K562 (cell line): Measurements from ENCODE around the gene PLA1A. TPM values are rescaled to one million over a fixed set of nuclear protein-coding genes. Genes with fewer than 3 reads are reported as not detected.

Experiments used
- ATAC-seq: fragments of 200-7000 bp; cut with Tn5 transposase; 3 replicates; pipeline ENCODE4 v1.9.1; 2020; ENCODE audit warnings: moderate library complexity
- BruUV-seq: library from RNA; stranded (reverse); fragments of 400-500 nt; replicated peaks from 2 replicates; lab custom pipeline; 2021; lab: Mats Ljungman, UMichigan
- CTCF ChIA-PET: fragments of 300-600 bp; formaldehyde crosslinking; extraction: SDS; loops from one replicate; lab custom pipeline; 2021; ENCODE audit warnings: low intra/inter-chr PET ratio; lab: Yijun Ruan, JAX
- POLR2A ChIA-PET: fragments of 300-600, 350-650 bp; sonication (Branson Sonifier 250); formaldehyde crosslinking; extraction: SDS; loops from one replicate; lab custom pipeline; 2021; ENCODE audit warnings: antibody characterized with exemption, inconsistent platforms; lab: Yijun Ruan, JAX
- DNase-seq, 4 experiments: peaks; one replicate each; pipeline versions ENCODE4 v3.0.0 to v3.0.0-alpha.2; 2011 to 2018; ENCODE audit warnings: low spot score in 3 of 4, mixed read lengths in 3 of 4; ENCODE audit errors: extremely low read depth in 1 of 4
- FAIRE-seq: peaks from 2 replicates; lab custom pipeline; 2011; peaks lifted over from hg19 to GRCh38; lab: Jason Lieb, UNC
- H2AFZ ChIP-seq: 2 replicates; pipeline ENCODE4 v1.6.0; 2011; ENCODE audit warnings: low read depth, low read length, control low read depth, inconsistent platforms
- H3K27ac ChIP-seq: fragments of 200-600 bp; 3 replicates; pipeline ENCODE4 v1.8.0; 2011; ENCODE audit warnings: low read depth, mild to moderate bottlenecking, control low read depth, inconsistent platforms, low read length, moderate library complexity, mixed read lengths; ENCODE audit errors: extremely low read depth
- H3K27me3 ChIP-seq, 2 experiments: fragments of 300-600 bp in 1 of 2; 2 replicates in 1 of 2; 3 replicates in 1 of 2; pipeline versions ENCODE4 v1.6.0 to v1.8.0; 2011; ENCODE audit warnings: inconsistent platforms in 2 of 2, low read length in 2 of 2, mild to moderate bottlenecking in 1 of 2, mixed read lengths in 1 of 2, moderate library complexity in 1 of 2; ENCODE audit not compliant: control insufficient read depth in 2 of 2, insufficient read depth in 2 of 2
- H3K36me3 ChIP-seq: fragments of 300-600 bp; 3 replicates; pipeline ENCODE4 v1.8.0; 2011; ENCODE audit warnings: mild to moderate bottlenecking, low read length, inconsistent platforms; ENCODE audit not compliant: control insufficient read depth, insufficient read depth
- H3K4me1 ChIP-seq, 2 experiments: fragments of 200-600 bp in 1 of 2; replicated peaks in 1 of 2; 2 replicates in 1 of 2; 3 replicates in 1 of 2; pipeline versions ENCODE4 v1.5.1 to v1.8.0; 2011; ENCODE audit warnings: inconsistent platforms in 2 of 2, low read length in 2 of 2, mild to moderate bottlenecking in 1 of 2, mixed read lengths in 1 of 2, moderate library complexity in 1 of 2; ENCODE audit not compliant: control insufficient read depth in 2 of 2, insufficient read depth in 2 of 2
- H3K4me2 ChIP-seq: 2 replicates; pipeline ENCODE4 v1.6.1; 2011; ENCODE audit warnings: low read length, control low read depth, inconsistent platforms, mixed read lengths; ENCODE audit not compliant: insufficient read depth
- H3K4me3 ChIP-seq: fragments of 200-600 bp; sonication (generic), shearing (Covaris generic); 2 replicates; pipeline ENCODE4 v1.5.1; 2016; ENCODE audit warnings: control low read depth, inconsistent platforms
- H3K79me2 ChIP-seq: fragments of 200-600 bp; 3 replicates; pipeline ENCODE4 v1.8.0; 2011; ENCODE audit warnings: low read length, inconsistent platforms; ENCODE audit not compliant: control insufficient read depth, insufficient read depth
- H3K9ac ChIP-seq, 2 experiments: 2 replicates each; pipeline versions ENCODE4 v1.6.0 to v1.6.1; 2011; ENCODE audit warnings: low read depth in 2 of 2, low read length in 2 of 2, control low read depth in 1 of 2, inconsistent platforms in 1 of 2, mild to moderate bottlenecking in 1 of 2, mixed read lengths in 1 of 2; ENCODE audit not compliant: insufficient read depth in 1 of 2
- H3K9me1 ChIP-seq: one replicate; pipeline ENCODE4 v1.6.0; 2011; ENCODE audit warnings: inconsistent platforms, mild to moderate bottlenecking, low read length, moderate library complexity; ENCODE audit not compliant: control insufficient read depth, insufficient read depth
- H3K9me3 ChIP-seq: replicated peaks from 2 replicates; pipeline ENCODE4 v1.5.1; 2011; ENCODE audit warnings: low read depth, low read length, inconsistent platforms; ENCODE audit not compliant: control insufficient read depth, insufficient read depth
- H4K20me1 ChIP-seq: replicated peaks from 2 replicates; pipeline ENCODE4 v1.6.1; 2011; ENCODE audit warnings: low read length, inconsistent platforms, mixed read lengths; ENCODE audit not compliant: control insufficient read depth, insufficient read depth
- ETV5 ChIP-seq: sonication (generic); formaldehyde crosslinking; IDR thresholded peaks from 2 replicates; pipeline ENCODE4 v1.4.0; 2020; ENCODE audit warnings: low read depth, mild to moderate bottlenecking, missing genetic modification reagents
- KAT2B ChIP-seq: IDR thresholded peaks from one replicate; pipeline ENCODE4 v1.6.1; 2012; ENCODE audit warnings: low read depth, mild to moderate bottlenecking, control low read depth, inconsistent platforms, low read length, moderate library complexity
- KHSRP ChIP-seq: fragments of 450-650 bp; IDR thresholded peaks from 2 replicates; pipeline ENCODE4 v1.6.1; 2017
- KLF13 ChIP-seq: fragments of 450-650 bp; IDR thresholded peaks from 2 replicates; pipeline ENCODE4 v1.6.1; 2016; ENCODE audit warnings: missing genetic modification characterization, low read depth, mild to moderate bottlenecking, missing compliant biosample characterization, moderate library complexity, borderline replicate concordance
- NFATC3 ChIP-seq: fragments of 450-650 bp; IDR thresholded peaks from 2 replicates; pipeline ENCODE4 v1.6.1; 2017; ENCODE audit warnings: mild to moderate bottlenecking
- SMAD1 ChIP-seq: fragments of 150-350 bp; IDR thresholded peaks from 2 replicates; pipeline ENCODE4 v1.6.1; 2014; ENCODE audit warnings: low read length, low read depth; ENCODE audit not compliant: partially characterized antibody
- STAT5A ChIP-seq: IDR thresholded peaks from 2 replicates; pipeline ENCODE4 v1.6.1; 2012; ENCODE audit warnings: low read length, inconsistent platforms, borderline replicate concordance
- TCF3 ChIP-seq: sonication (generic); formaldehyde crosslinking; IDR thresholded peaks from 2 replicates; pipeline ENCODE4 v1.4.0; 2020; ENCODE audit warnings: mild to moderate bottlenecking, missing genetic modification reagents
- TCF7L2 ChIP-seq: fragments of 150-350 bp; IDR thresholded peaks from 2 replicates; pipeline ENCODE4 v1.6.1; 2016; ENCODE audit warnings: low read depth, mild to moderate bottlenecking, low read length, moderate library complexity
- ZFPM2 ChIP-seq: fragments of 250-450 bp; sonication (Bioruptor Pico); IDR thresholded peaks from 2 replicates; pipeline ENCODE4 v1.5.1; 2022; ENCODE audit warnings: mild to moderate bottlenecking
- ZNF224 ChIP-seq: sonication (generic); formaldehyde crosslinking; IDR thresholded peaks from 2 replicates; pipeline ENCODE4 v1.8.0; 2022; ENCODE audit warnings: mild to moderate bottlenecking, missing genetic modification reagents
- ZNF282 ChIP-seq: sonication (generic); formaldehyde crosslinking; IDR thresholded peaks from 2 replicates; pipeline ENCODE4 v1.8.1; 2023; ENCODE audit warnings: missing genetic modification reagents
- ZNF57 ChIP-seq: fragments of 450-650 bp; formaldehyde crosslinking; IDR thresholded peaks from 2 replicates; pipeline ENCODE4 v1.4.0; 2020; ENCODE audit warnings: mild to moderate bottlenecking, moderate library complexity
- ZNF830 ChIP-seq: fragments of 250-450 bp; sonication (Bioruptor Pico); IDR thresholded peaks from 2 replicates; pipeline ENCODE4 v1.5.0; 2021; ENCODE audit warnings: mild to moderate bottlenecking
- WGBS: fragments of 100-300 bp; shearing (Covaris generic); methylation state at CpG from one replicate; pipeline ENCODE4 v1.1.6; 2016; ENCODE audit warnings: low coverage, mixed read lengths; ENCODE audit not compliant: insufficient coverage; ENCODE audit errors: missing lambda C conversion rate; 5-methylcytosine and 5-hydroxymethylcytosine counted together
- in situ Hi-C: fragments of 300-500 bp; cut with MboI; formaldehyde crosslinking; loops from 4 replicates; pipeline ENCODE4 v1.15.0; 2018; ENCODE audit warnings: inconsistent platforms, mixed read lengths
- intact Hi-C: fragments of 100-400 bp; cut with micrococcal nuclease; formaldehyde crosslinking; loops from 2 replicates; pipeline ENCODE4 v1.14.2; 2022
- polyA plus RNA-seq, 8 experiments: library from polyadenylated mRNA; depleted of rRNA in 4 of 8; stranded (reverse) in 5 of 8; unstranded in 3 of 8; fragments of >200 nt; fragmentation: Nextera tagmentation in 2 of 8; fragmentation: Illumina TruSeq in 1 of 8; extraction: Ambion mirVana in 2 of 8; extraction: Trizol in 1 of 8; gene quantifications; 2 replicates each; pipeline versions ENCODE4 v1.2.1 to v1.2.3, GENCODE V29; 2011 to 2014; ENCODE audit warnings: inconsistent platforms in 1 of 8, missing spikeins in 1 of 8
- total RNA-seq, 7 experiments: library from RNA; depleted of rRNA in 6 of 7; stranded (reverse); fragments of >200 nt in 6 of 7; fragmentation: Illumina TruSeq in 2 of 7; extraction: Trizol in 2 of 7; gene quantifications; 2 replicates each; pipeline versions ENCODE4 v1.2.1 to v1.2.3, GENCODE V29; 2011 to 2021; ENCODE audit warnings: low replicate concordance in 1 of 7
- TF ChIP-seq, protein P1 (sequence below): conservative IDR thresholded peaks from 2 replicates; pipeline ENCODE4 v1.6.1; 2011; ENCODE audit warnings: low read depth, mild to moderate bottlenecking, low read length; ENCODE audit not compliant: control insufficient read depth
- TF ChIP-seq, protein P2 (sequence below): fragments of 450-650 bp; IDR thresholded peaks from 2 replicates; pipeline ENCODE4 v1.6.1; 2016; ENCODE audit warnings: antibody characterized with exemption

PLA1A gene
- total and polyA plus RNA-seq, 9 of the 15 experiments (the other 6 are each of a cell fraction or from before 2014, with no cell fraction given) = not detected

DNA sequence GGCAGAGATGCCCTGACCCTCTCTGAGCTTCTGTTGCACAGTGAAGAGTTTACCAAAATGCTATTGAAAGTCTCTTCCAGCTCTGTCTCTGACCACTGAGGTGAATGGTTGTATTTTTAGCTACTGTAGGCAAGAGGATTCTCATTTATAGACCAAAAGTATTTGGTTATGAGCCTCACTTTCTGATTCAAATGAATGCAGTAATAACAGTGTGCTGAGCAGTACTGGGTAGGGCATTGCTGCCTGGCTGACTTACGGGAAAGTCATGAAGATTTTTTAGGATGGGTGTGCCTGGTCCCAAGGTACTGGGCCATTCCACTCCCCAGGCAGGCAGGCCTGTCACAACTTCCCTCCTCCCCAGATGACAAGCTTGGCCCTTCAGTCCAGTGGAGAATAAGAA lies 15.5 kb downstream of the PLA1A start (continued):
- TF ChIP-seq SMAD1 = no peak

DNA sequence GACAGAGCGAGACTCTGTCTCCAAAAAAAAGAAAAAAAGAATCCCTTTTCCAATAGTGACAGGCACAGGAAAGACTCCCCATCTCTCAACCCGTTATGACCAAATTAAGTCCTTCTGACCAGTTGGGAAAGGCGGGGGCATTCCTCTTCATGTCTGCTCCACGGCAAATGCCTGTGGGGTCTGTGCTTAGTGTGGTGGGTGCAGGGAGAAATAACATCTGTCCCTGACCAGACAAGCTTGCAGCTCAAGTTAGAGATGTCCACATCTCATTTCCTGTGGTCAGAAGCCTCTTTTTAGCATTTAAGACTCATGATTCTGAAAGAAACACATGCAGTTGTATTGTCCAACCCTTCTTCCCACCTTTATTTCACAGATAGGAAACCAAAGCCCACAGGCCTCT lies 16.2 kb downstream of the PLA1A start:
- H3K79me2 ChIP-seq = no peaks in the 10 kb centered on the region
- intact Hi-C loops = no loop called here
- CTCF ChIA-PET = no interaction called here

DNA sequence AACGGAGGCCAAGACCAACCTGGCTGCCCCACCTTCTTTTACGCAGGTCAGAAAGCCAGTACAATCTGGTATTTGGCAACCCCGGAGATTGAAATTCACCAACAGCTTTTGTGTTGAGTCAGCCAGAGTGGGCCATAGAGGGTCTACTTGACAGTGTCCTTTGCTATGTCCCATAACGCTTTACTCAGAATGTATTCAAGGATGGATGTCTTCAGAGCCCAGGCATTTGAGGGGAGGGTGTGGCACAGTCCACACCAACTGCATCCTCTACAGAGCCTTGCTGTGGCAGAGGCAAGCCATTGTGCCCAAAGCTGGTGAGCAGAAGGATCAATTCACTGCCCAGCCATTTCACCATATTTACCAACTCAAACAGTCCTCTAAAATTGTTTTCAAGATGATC lies 18.4 kb downstream of the PLA1A start:
- Histone ChIP-seq H3K4me3 (no peak overlapping the region), H3K9ac (no peak overlapping the region), H2AFZ (no peak overlapping the region), H3K4me1 (peaks cover 0 to 8% of the 10 kb centered on the region in 2 experiments; a peak in 4 of 5 replicates), H3K4me2 (no peak overlapping the region), H3K9me3 (no peaks in the 10 kb centered on the region; the same call in 1 of the 2 replicates), H3K27me3 (no peaks in the 10 kb centered on the region), H3K79me2 (no peaks in the 10 kb centered on the region), H3K36me3 (no peaks in the 10 kb centered on the region), H3K27ac (no peak overlapping the region), H4K20me1 (no peaks in the 10 kb centered on the region), H3K9me1 (no peaks in the 10 kb centered on the region)
- ChIA-PET POLR2A (interaction anchor here (0.6 kb wide), 1 partner anchor 10 kb away, joined by 3 read pairs; no protein-coding TSS in a partner anchor), CTCF (no interaction called here)
- TF ChIP-seq KLF13 (no peak), STAT5A (no peak), NFATC3 (no peak), ZFPM2 (CRISPR knock-in tag) (no peak), ZNF57 (CRISPR knock-in tag) (no peak), TCF3 (no peak), ZNF224 (CRISPR knock-in tag) (no peak), ZNF282 (CRISPR knock-in tag) (no peak), TCF7L2 (no peak)
- TF ChIP-seq, protein P1, sequence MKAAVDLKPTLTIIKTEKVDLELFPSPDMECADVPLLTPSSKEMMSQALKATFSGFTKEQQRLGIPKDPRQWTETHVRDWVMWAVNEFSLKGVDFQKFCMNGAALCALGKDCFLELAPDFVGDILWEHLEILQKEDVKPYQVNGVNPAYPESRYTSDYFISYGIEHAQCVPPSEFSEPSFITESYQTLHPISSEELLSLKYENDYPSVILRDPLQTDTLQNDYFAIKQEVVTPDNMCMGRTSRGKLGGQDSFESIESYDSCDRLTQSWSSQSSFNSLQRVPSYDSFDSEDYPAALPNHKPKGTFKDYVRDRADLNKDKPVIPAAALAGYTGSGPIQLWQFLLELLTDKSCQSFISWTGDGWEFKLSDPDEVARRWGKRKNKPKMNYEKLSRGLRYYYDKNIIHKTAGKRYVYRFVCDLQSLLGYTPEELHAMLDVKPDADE = no peak
- TF ChIP-seq, protein P2, sequence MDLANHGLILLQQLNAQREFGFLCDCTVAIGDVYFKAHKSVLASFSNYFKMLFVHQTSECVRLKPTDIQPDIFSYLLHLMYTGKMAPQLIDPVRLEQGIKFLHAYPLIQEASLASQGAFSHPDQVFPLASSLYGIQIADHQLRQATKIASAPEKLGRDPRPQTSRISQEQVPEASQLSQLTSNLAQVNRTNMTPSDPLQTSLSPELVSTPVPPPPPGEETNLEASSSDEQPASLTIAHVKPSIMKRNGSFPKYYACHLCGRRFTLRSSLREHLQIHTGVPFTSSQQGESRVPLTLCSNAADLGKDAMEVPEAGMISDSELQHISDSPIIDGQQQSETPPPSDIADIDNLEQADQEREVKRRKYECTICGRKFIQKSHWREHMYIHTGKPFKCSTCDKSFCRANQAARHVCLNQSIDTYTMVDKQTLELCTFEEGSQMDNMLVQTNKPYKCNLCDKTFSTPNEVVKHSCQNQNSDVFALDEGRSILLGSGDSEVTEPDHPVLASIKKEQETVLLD = no peak
- WGBS = 37% methylated on average over 4 of the region's 4 CpGs
- no TSS peak for BruUV-seq
- in situ Hi-C loops (no loop called here), intact Hi-C loops (loop anchor here (5.0 kb wide), 1 partner anchor 66 kb away; no protein-coding TSS in a partner anchor)
- DNase-seq (no peak), ATAC-seq (no peak), FAIRE-seq (no peak)

More for the DNA sequence above, 16.2 kb downstream of the PLA1A start:
- H4K20me1 ChIP-seq = no peaks in the 10 kb centered on the region
- no peak overlapping the region for H3K4me2 ChIP-seq
- WGBS = 53% methylated on average over 4 of the region's 4 CpGs
- DNase-seq = no peak
- no peak for ATAC-seq
- H3K9me1 ChIP-seq = no peaks in the 10 kb centered on the region
- in situ Hi-C loops = no loop called here
- no peak for FAIRE-seq
- POLR2A ChIA-PET = no interaction called here
- no peaks in the 10 kb centered on the region; the same call in 1 of the 2 replicates for H3K9me3 ChIP-seq
- TF ChIP-seq KHSRP = no peak
- no peak for TF ChIP-seq ETV5 (CRISPR knock-in tag)
- TF ChIP-seq ZNF830 (CRISPR knock-in tag) = no peak
- TF ChIP-seq KAT2B = no peak
- H3K27ac ChIP-seq = no peak overlapping the region
- BruUV-seq = no TSS peak
- H2AFZ ChIP-seq = no peak overlapping the region
- no peak overlapping the region for H3K9ac ChIP-seq
- no peaks in the 10 kb centered on the region for H3K36me3 ChIP-seq
- no peaks in the 10 kb centered on the region; a peak in 2 of 5 replicates for H3K4me1 ChIP-seq
- no peak overlapping the region for H3K4me3 ChIP-seq
- H3K27me3 ChIP-seq = peaks cover 0 to 5% of the 10 kb centered on the region in 2 experiments; a peak in 1 of 5 replicates
